ENCODE results near the gene HIPK2.

Gene HIPK2

GRCh38 chr7:139640681-139641080, 137.1 kb downstream of the HIPK2 start:
- H2AFZ ChIP-seq (ENCODE audit: low read length) = no peak overlapping the region
- no peak overlapping the region for H3K4me2 ChIP-seq (ENCODE audit: low read length)
- H3K9me2 ChIP-seq (ENCODE audit: low read depth, low read length) = no peaks in the 10 kb centered on the region
- H3K27me3 ChIP-seq (ENCODE audit: insufficient read depth, low read length) = peaks cover 3% of the 10 kb centered on the region; the same call in 1 of the 2 replicates
- no peaks in the 10 kb centered on the region for H3K79me2 ChIP-seq (ENCODE audit: insufficient read depth, low read length)
- H3K9me3 ChIP-seq (ENCODE audit: low read length) = no peaks in the 10 kb centered on the region
- no peaks in the 10 kb centered on the region for H3K36me3 ChIP-seq (ENCODE audit: insufficient read depth, low read length)
- no peaks in the 10 kb centered on the region for H4K20me1 ChIP-seq (ENCODE audit: insufficient read depth, low read length)
- H3K4me3 ChIP-seq (ENCODE audit: low read depth, low read length, poor library complexity, severe bottlenecking) = no peak overlapping the region
- H3F3A ChIP-seq (ENCODE audit: insufficient read depth, low read length) = no peaks in the 10 kb centered on the region
- no peak overlapping the region for H3K9ac ChIP-seq (ENCODE audit: low read length)
- no peak overlapping the region for H3K27ac ChIP-seq (ENCODE audit: low read depth, low read length, poor library complexity, severe bottlenecking)
- no peaks in the 10 kb centered on the region for H3K4me1 ChIP-seq (ENCODE audit: insufficient read depth, low read length, severe bottlenecking)
- TF ChIP-seq CTCF (IDR thresholded peaks at IDR 0.05; ENCODE audit: low read length) (no peak), EZH2 (IDR thresholded peaks at IDR 0.05; ENCODE audit: borderline replicate concordance, low read length) (no peak)

DNA sequence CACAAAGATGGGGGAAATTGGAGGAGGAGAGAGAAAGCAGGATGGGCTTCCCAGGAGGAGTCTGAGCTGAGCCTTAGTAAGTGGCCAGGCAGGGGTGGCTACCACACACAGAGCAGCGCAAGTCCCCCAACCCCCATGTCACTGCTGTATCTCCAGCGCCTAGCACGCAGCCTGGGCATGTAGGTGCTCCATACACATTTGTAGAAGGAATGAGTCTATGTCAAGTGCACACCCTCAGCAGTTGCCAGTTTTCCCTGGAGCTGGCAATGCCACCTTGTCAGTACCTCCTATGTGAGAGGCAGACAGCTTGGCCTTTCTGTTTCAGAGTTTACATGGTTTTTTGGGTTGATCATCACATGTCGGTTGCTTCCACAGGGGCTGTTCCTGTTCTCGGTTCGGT, 138.2 kb downstream of the HIPK2 start:
- H3K9me3 ChIP-seq (ENCODE audit: low read length) = no peaks in the 10 kb centered on the region
- no peak overlapping the region for H3K9ac ChIP-seq (ENCODE audit: low read length)
- no peaks in the 10 kb centered on the region for H3F3A ChIP-seq (ENCODE audit: insufficient read depth, low read length)
- TF ChIP-seq CTCF (IDR thresholded peaks at IDR 0.05; ENCODE audit: low read length) (no peak), EZH2 (IDR thresholded peaks at IDR 0.05; ENCODE audit: borderline replicate concordance, low read length) (no peak)
- peaks cover 7% of the 10 kb centered on the region; the same call in 1 of the 2 replicates for H3K27me3 ChIP-seq (ENCODE audit: insufficient read depth, low read length)
- no peak overlapping the region for H2AFZ ChIP-seq (ENCODE audit: low read length)
- no peak overlapping the region for H3K4me3 ChIP-seq (ENCODE audit: low read depth, low read length, poor library complexity, severe bottlenecking)
- no peaks in the 10 kb centered on the region for H3K4me1 ChIP-seq (ENCODE audit: insufficient read depth, low read length, severe bottlenecking)
- no peaks in the 10 kb centered on the region for H4K20me1 ChIP-seq (ENCODE audit: insufficient read depth, low read length)
- H3K27ac ChIP-seq (ENCODE audit: low read depth, low read length, poor library complexity, severe bottlenecking) = no peak overlapping the region
- H3K36me3 ChIP-seq (ENCODE audit: insufficient read depth, low read length) = no peaks in the 10 kb centered on the region
- H3K4me2 ChIP-seq (ENCODE audit: low read length) = no peak overlapping the region
- H3K79me2 ChIP-seq (ENCODE audit: insufficient read depth, low read length) = no peaks in the 10 kb centered on the region
- no peaks in the 10 kb centered on the region for H3K9me2 ChIP-seq (ENCODE audit: low read depth, low read length)

GRCh38 chr7:139635526-139636302, 142.1 kb downstream of the HIPK2 start:
- TF ChIP-seq EZH2 (IDR thresholded peaks at IDR 0.05; ENCODE audit: borderline replicate concordance, low read length) (no peak), CTCF (IDR thresholded peaks at IDR 0.05; ENCODE audit: low read length) (no peak)
- no peak overlapping the region for H2AFZ ChIP-seq (ENCODE audit: low read length)

More at GRCh38 chr7:139635526-139636302, 142.1 kb downstream of the HIPK2 start:
- no peaks in the 10 kb centered on the region for H3K4me1 ChIP-seq (ENCODE audit: insufficient read depth, low read length, severe bottlenecking)
- peaks cover 7% of the 10 kb centered on the region; the same call in 1 of the 2 replicates for H3K27me3 ChIP-seq (ENCODE audit: insufficient read depth, low read length)
- H3K4me2 ChIP-seq (ENCODE audit: low read length) = no peak overlapping the region
- no peak overlapping the region for H3K9ac ChIP-seq (ENCODE audit: low read length)
- H3K79me2 ChIP-seq (ENCODE audit: insufficient read depth, low read length) = no peaks in the 10 kb centered on the region
- H3K36me3 ChIP-seq (ENCODE audit: insufficient read depth, low read length) = no peaks in the 10 kb centered on the region
- no peak overlapping the region for H3K27ac ChIP-seq (ENCODE audit: low read depth, low read length, poor library complexity, severe bottlenecking)
- no peaks in the 10 kb centered on the region for H4K20me1 ChIP-seq (ENCODE audit: insufficient read depth, low read length)
- H3K9me3 ChIP-seq (ENCODE audit: low read length) = no peaks in the 10 kb centered on the region
- no peaks in the 10 kb centered on the region for H3K9me2 ChIP-seq (ENCODE audit: low read depth, low read length)
- no peak overlapping the region for H3K4me3 ChIP-seq (ENCODE audit: low read depth, low read length, poor library complexity, severe bottlenecking)
- H3F3A ChIP-seq (ENCODE audit: insufficient read depth, low read length) = no peaks in the 10 kb centered on the region

All from OCI-LY1 (cell line).